ENCODE data around the gene EGFL7. TPM values are rescaled to one million over a fixed set of nuclear protein-coding genes. Genes with fewer than 3 reads are reported as not detected.

Gene EGFL7
- total and polyA plus RNA-seq, 2 of the 13 experiments (the other 11 are each of a cell fraction or from before 2014, with no cell fraction given): 0.20 to 5.1 TPM

DNA sequence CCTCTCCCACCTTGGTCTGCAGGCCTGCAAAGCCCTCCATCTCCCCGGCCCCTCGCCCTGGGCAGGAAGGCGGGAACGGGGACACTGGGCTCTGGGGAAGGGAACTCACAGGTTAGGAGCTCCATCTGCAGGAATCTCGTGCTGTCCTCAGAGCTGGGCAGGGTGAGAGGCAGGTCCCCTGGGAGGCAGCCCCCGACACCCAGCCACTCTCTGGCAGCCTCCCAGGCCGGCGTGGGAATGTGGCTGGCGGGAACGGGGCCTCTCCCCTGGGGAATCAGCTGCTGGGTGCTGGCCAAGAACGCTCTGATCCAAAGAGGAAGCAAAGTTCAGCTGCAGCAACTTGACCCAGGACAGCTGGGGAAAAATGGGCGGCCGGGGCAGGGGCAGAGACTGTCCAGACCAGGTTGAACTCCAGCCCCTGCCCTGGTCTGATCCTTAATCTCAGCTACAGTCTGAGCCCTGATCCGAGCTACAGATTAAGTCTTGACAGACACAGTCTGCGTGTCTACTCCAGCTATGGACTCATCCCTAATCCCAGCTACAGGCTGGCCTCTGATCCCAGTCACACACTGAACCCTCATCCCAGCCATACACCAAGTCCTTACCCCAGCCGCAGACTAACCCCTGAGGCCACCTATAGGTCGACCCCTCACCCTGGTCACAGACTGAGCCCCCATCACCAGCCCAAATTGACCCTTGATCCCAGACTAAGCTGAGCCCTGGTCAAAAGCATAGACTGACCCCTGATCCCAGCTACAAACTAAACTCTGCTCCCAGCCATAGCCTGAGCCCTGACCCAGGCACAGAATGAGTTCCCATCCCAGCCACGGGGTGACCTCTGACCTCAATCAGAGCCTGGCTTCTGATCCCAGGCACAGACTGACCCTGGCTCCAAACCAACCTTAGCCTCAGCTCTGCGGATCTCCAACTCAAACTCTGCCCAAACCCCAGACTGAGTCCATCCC lies 37.3 kb upstream of the EGFL7 start (continued):
- TF ChIP-seq, protein P1, sequence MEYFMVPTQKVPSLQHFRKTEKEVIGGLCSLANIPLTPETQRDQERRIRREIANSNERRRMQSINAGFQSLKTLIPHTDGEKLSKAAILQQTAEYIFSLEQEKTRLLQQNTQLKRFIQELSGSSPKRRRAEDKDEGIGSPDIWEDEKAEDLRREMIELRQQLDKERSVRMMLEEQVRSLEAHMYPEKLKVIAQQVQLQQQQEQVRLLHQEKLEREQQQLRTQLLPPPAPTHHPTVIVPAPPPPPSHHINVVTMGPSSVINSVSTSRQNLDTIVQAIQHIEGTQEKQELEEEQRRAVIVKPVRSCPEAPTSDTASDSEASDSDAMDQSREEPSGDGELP (IDR thresholded peaks at IDR 0.05; ENCODE audit: borderline replicate concordance, low read depth): peak; percentile 95
- no peak for TF ChIP-seq CBFB (CRISPR knock-in tag; IDR thresholded peaks at IDR 0.05)
- TF ChIP-seq PCBP1 (IDR thresholded peaks at IDR 0.05; ENCODE audit: borderline replicate concordance, low read depth, low read length): no peak
- no peak for TF ChIP-seq ETV5 (CRISPR knock-in tag; IDR thresholded peaks at IDR 0.05; ENCODE audit: borderline replicate concordance)
- TF ChIP-seq ZNF569 (CRISPR knock-in tag; IDR thresholded peaks at IDR 0.05; ENCODE audit: borderline replicate concordance): no peak
- no peak for TF ChIP-seq AHR (CRISPR knock-in tag; IDR thresholded peaks at IDR 0.05)
- TF ChIP-seq ZNF180 (CRISPR knock-in tag; IDR thresholded peaks at IDR 0.05; ENCODE audit: borderline replicate concordance, low read depth): no peak
- TF ChIP-seq NR2F6 (IDR thresholded peaks at IDR 0.05): peak; percentile 68
- peak; percentile 81 for TF ChIP-seq NR2F6 (CRISPR knock-in tag; IDR thresholded peaks at IDR 0.05)
- TF ChIP-seq IRF2 (CRISPR knock-in tag; IDR thresholded peaks at IDR 0.05): no peak
- peak; percentile 55; the same call in 1 of the 2 replicates for TF ChIP-seq MED1 (CRISPR knock-in tag; IDR thresholded peaks at IDR 0.05)
- no peak for TF ChIP-seq TOPORS (CRISPR knock-in tag; IDR thresholded peaks at IDR 0.05)
- no peak for TF ChIP-seq MXD4 (CRISPR knock-in tag; IDR thresholded peaks at IDR 0.05)
- TF ChIP-seq, protein P2, sequence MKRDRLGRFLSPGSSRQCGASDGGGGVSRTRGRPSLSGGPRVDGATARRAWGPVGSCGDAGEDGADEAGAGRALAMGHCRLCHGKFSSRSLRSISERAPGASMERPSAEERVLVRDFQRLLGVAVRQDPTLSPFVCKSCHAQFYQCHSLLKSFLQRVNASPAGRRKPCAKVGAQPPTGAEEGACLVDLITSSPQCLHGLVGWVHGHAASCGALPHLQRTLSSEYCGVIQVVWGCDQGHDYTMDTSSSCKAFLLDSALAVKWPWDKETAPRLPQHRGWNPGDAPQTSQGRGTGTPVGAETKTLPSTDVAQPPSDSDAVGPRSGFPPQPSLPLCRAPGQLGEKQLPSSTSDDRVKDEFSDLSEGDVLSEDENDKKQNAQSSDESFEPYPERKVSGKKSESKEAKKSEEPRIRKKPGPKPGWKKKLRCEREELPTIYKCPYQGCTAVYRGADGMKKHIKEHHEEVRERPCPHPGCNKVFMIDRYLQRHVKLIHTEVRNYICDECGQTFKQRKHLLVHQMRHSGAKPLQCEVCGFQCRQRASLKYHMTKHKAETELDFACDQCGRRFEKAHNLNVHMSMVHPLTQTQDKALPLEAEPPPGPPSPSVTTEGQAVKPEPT (CRISPR knock-in tag; IDR thresholded peaks at IDR 0.05; ENCODE audit: low read depth): 0 out of 2 replicates have a peak, but pooled peaks have one; percentile 38
- TF ChIP-seq, protein P3, sequence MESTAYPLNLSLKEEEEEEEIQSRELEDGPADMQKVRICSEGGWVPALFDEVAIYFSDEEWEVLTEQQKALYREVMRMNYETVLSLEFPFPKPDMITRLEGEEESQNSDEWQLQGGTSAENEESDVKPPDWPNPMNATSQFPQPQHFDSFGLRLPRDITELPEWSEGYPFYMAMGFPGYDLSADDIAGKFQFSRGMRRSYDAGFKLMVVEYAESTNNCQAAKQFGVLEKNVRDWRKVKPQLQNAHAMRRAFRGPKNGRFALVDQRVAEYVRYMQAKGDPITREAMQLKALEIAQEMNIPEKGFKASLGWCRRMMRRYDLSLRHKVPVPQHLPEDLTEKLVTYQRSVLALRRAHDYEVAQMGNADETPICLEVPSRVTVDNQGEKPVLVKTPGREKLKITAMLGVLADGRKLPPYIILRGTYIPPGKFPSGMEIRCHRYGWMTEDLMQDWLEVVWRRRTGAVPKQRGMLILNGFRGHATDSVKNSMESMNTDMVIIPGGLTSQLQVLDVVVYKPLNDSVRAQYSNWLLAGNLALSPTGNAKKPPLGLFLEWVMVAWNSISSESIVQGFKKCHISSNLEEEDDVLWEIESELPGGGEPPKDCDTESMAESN (CRISPR knock-in tag; conservative IDR thresholded peaks at IDR 0.05): no peak
- TF ChIP-seq, protein P4, sequence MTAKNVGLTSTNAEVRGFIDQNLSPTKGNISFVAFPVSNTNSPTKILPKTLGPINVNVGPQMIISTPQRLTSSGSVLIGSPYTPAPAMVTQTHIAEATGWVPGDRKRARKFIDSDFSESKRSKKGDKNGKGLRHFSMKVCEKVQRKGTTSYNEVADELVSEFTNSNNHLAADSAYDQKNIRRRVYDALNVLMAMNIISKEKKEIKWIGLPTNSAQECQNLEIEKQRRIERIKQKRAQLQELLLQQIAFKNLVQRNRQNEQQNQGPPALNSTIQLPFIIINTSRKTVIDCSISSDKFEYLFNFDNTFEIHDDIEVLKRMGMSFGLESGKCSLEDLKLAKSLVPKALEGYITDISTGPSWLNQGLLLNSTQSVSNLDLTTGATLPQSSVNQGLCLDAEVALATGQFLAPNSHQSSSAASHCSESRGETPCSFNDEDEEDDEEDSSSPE (CRISPR knock-in tag; IDR thresholded peaks at IDR 0.05): peak; percentile 62; the same call in 1 of the 2 replicates
- TF ChIP-seq, protein P5, sequence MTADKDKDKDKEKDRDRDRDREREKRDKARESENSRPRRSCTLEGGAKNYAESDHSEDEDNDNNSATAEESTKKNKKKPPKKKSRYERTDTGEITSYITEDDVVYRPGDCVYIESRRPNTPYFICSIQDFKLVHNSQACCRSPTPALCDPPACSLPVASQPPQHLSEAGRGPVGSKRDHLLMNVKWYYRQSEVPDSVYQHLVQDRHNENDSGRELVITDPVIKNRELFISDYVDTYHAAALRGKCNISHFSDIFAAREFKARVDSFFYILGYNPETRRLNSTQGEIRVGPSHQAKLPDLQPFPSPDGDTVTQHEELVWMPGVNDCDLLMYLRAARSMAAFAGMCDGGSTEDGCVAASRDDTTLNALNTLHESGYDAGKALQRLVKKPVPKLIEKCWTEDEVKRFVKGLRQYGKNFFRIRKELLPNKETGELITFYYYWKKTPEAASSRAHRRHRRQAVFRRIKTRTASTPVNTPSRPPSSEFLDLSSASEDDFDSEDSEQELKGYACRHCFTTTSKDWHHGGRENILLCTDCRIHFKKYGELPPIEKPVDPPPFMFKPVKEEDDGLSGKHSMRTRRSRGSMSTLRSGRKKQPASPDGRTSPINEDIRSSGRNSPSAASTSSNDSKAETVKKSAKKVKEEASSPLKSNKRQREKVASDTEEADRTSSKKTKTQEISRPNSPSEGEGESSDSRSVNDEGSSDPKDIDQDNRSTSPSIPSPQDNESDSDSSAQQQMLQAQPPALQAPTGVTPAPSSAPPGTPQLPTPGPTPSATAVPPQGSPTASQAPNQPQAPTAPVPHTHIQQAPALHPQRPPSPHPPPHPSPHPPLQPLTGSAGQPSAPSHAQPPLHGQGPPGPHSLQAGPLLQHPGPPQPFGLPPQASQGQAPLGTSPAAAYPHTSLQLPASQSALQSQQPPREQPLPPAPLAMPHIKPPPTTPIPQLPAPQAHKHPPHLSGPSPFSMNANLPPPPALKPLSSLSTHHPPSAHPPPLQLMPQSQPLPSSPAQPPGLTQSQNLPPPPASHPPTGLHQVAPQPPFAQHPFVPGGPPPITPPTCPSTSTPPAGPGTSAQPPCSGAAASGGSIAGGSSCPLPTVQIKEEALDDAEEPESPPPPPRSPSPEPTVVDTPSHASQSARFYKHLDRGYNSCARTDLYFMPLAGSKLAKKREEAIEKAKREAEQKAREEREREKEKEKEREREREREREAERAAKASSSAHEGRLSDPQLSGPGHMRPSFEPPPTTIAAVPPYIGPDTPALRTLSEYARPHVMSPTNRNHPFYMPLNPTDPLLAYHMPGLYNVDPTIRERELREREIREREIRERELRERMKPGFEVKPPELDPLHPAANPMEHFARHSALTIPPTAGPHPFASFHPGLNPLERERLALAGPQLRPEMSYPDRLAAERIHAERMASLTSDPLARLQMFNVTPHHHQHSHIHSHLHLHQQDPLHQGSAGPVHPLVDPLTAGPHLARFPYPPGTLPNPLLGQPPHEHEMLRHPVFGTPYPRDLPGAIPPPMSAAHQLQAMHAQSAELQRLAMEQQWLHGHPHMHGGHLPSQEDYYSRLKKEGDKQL (CRISPR knock-in tag; IDR thresholded peaks at IDR 0.05; ENCODE audit: low read depth): 0 out of 2 replicates have a peak, but pooled peaks have one; percentile 29

All from HepG2 (cell line).